HepG2 (cell line): ENCODE measurements around the gene UGGT1. TPM values are rescaled to one million over a fixed set of nuclear protein-coding genes. Genes with fewer than 3 reads are reported as not detected.
A peak's percentile ranks its signal among the peaks of the same experiment; 100 is the strongest.

Experiments
- GTF3A ChIP-seq: sonication (generic); formaldehyde crosslinking; conservative IDR thresholded peaks from 2 replicates; pipeline ENCODE4 v1.4.0; 2020; ENCODE audit warnings: mild to moderate bottlenecking, missing genetic modification reagents
- HES4 ChIP-seq: sonication (generic); formaldehyde crosslinking; IDR thresholded peaks from 2 replicates; pipeline ENCODE4 v1.9.0; 2021; ENCODE audit warnings: mild to moderate bottlenecking, missing genetic modification reagents, borderline replicate concordance
- KDM1A ChIP-seq: IDR thresholded peaks from 2 replicates; pipeline ENCODE4 v1.6.1; 2016; ENCODE audit warnings: missing compliant biosample characterization
- NFE2L2 ChIP-seq: fragments of 150-350 bp; IDR thresholded peaks from 2 replicates; pipeline ENCODE4 v1.6.1; 2014; ENCODE audit warnings: low read length
- NFYB ChIP-seq: sonication (generic); formaldehyde crosslinking; IDR thresholded peaks from 2 replicates; pipeline ENCODE4 v1.4.0; 2020; ENCODE audit warnings: missing genetic modification reagents
- RFX5 ChIP-seq: IDR thresholded peaks from 2 replicates; pipeline ENCODE4 v1.6.1; 2011; ENCODE audit warnings: low read depth, low read length, improper control_type of control experiment
- SATB2 ChIP-seq: sonication (generic); formaldehyde crosslinking; IDR thresholded peaks from 2 replicates; pipeline ENCODE4 v1.5.0; 2020; ENCODE audit warnings: missing genetic modification reagents
- SYNCRIP ChIP-seq: fragments of 200-400 bp; formaldehyde crosslinking; IDR thresholded peaks from 2 replicates; pipeline ENCODE4 v1.6.1; 2018; ENCODE audit warnings: mild to moderate bottlenecking, low read depth, low read length; ENCODE audit not compliant: insufficient read depth
- THAP11 ChIP-seq: IDR thresholded peaks from 2 replicates; pipeline ENCODE4 v1.6.1; 2016; ENCODE audit warnings: missing biosample characterization, missing genetic modification reagents
- ZNF335 ChIP-seq: sonication (generic); formaldehyde crosslinking; IDR thresholded peaks from 2 replicates; pipeline ENCODE4 v1.4.0; 2020; ENCODE audit warnings: missing genetic modification reagents
- ZSCAN22 ChIP-seq: sonication (generic); formaldehyde crosslinking; IDR thresholded peaks from 2 replicates; pipeline ENCODE4 v1.4.0; 2020; ENCODE audit warnings: mild to moderate bottlenecking, missing genetic modification reagents
- polyA plus RNA-seq, 8 experiments: library from polyadenylated mRNA; depleted of rRNA in 3 of 8; stranded (reverse) in 7 of 8; unstranded in 1 of 8; fragments of >200 nt; fragmentation: Illumina TruSeq in 4 of 8; extraction: Trizol in 4 of 8; gene quantifications; 2 replicates each; pipeline versions ENCODE4 v1.2.1 to v1.2.3, GENCODE V29; 2011 to 2016; ENCODE audit warnings: low read depth in 4 of 8, missing spikeins in 1 of 8, mixed read lengths in 1 of 8; ENCODE audit not compliant: insufficient read depth in 1 of 8
- total RNA-seq, 5 experiments: library from RNA; depleted of rRNA; stranded (reverse); fragments of >200 nt; fragmentation: Illumina TruSeq; extraction: Trizol; gene quantifications; 2 replicates each; pipeline ENCODE4 v1.2.3, GENCODE V29; 2016; ENCODE audit warnings: low read depth in 1 of 5
- TF ChIP-seq, protein P1 (sequence below): sonication (generic); formaldehyde crosslinking; IDR thresholded peaks from 2 replicates; pipeline ENCODE4 v1.5.0; 2020; ENCODE audit warnings: missing genetic modification reagents
- TF ChIP-seq, protein P2 (sequence below), 2 experiments: fragments of 450-650 bp in 1 of 2; sonication (generic) in 1 of 2; formaldehyde crosslinking in 1 of 2; IDR thresholded peaks; 2 replicates each; pipeline versions ENCODE4 v1.6.1 to v1.8.0; 2016 to 2022; ENCODE audit warnings: antibody characterized with exemption in 1 of 2, mild to moderate bottlenecking in 1 of 2, missing genetic modification reagents in 1 of 2
- TF ChIP-seq, protein P3 (sequence below): sonication (generic); formaldehyde crosslinking; IDR thresholded peaks from 2 replicates; pipeline ENCODE4 v1.4.0; 2020; ENCODE audit warnings: missing genetic modification reagents
- TF ChIP-seq, protein P4 (sequence below): IDR thresholded peaks from 2 replicates; pipeline ENCODE4 v1.6.1; 2012; ENCODE audit warnings: low read depth, low read length, improper control_type of control experiment

The UGGT1 gene
- total and polyA plus RNA-seq, 2 of the 13 experiments (the other 11 are each of a cell fraction or from before 2014, with no cell fraction given), result 35.8 to 83.2 TPM

DNA sequence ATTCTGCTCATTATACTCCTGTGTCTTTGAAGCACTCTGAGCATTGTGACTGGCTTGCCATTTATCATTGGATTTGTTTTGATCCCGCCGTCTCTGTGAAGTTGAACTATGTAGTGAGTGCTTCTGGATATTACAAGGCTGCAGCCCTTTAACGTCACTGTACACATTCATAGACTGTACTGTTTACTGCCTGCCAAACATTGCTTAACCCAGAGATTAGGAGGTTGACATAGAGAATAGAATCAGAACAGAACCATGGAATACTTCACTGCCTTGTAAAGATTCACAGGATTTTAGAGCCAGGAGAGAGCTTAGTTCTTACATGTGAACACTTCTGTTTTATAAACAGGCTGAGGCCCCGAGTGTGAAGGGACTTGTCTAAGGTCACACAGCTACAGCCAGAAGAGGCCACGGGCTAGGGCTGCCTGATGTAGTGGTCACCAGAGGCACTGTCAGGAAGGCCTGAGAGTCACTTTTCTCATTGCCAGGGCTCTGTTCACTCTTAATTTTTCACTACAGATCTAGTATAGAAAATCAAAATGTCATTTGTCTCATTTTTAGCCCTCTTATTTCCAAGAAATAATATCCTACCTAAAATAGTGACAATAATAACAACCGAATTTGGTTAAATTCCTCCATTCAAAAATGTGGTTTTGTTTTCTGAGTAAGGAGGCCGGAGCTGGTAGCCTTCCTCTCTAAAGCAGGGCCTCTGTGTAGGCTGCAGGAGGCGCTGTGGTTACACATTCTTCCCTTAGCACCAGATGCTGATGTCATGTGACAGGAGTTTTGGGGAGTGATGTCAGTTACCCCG lies 87.9 kb downstream of the UGGT1 start (continued):
- no peak for TF ChIP-seq GTF3A (CRISPR knock-in tag)
- 0 out of 2 replicates have a peak, but pooled peaks have one; percentile 31 for TF ChIP-seq NFE2L2
- peak; percentile 42; the same call in 1 of the 2 replicates for TF ChIP-seq KDM1A (CRISPR knock-in tag)
- TF ChIP-seq, protein P1, sequence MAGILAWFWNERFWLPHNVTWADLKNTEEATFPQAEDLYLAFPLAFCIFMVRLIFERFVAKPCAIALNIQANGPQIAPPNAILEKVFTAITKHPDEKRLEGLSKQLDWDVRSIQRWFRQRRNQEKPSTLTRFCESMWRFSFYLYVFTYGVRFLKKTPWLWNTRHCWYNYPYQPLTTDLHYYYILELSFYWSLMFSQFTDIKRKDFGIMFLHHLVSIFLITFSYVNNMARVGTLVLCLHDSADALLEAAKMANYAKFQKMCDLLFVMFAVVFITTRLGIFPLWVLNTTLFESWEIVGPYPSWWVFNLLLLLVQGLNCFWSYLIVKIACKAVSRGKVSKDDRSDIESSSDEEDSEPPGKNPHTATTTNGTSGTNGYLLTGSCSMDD, result no peak
- TF ChIP-seq, protein P2, sequence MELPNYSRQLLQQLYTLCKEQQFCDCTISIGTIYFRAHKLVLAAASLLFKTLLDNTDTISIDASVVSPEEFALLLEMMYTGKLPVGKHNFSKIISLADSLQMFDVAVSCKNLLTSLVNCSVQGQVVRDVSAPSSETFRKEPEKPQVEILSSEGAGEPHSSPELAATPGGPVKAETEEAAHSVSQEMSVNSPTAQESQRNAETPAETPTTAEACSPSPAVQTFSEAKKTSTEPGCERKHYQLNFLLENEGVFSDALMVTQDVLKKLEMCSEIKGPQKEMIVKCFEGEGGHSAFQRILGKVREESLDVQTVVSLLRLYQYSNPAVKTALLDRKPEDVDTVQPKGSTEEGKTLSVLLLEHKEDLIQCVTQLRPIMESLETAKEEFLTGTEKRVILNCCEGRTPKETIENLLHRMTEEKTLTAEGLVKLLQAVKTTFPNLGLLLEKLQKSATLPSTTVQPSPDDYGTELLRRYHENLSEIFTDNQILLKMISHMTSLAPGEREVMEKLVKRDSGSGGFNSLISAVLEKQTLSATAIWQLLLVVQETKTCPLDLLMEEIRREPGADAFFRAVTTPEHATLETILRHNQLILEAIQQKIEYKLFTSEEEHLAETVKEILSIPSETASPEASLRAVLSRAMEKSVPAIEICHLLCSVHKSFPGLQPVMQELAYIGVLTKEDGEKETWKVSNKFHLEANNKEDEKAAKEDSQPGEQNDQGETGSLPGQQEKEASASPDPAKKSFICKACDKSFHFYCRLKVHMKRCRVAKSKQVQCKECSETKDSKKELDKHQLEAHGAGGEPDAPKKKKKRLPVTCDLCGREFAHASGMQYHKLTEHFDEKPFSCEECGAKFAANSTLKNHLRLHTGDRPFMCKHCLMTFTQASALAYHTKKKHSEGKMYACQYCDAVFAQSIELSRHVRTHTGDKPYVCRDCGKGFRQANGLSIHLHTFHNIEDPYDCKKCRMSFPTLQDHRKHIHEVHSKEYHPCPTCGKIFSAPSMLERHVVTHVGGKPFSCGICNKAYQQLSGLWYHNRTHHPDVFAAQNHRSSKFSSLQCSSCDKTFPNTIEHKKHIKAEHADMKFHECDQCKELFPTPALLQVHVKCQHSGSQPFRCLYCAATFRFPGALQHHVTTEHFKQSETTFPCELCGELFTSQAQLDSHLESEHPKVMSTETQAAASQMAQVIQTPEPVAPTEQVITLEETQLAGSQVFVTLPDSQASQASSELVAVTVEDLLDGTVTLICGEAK (IDR thresholded peaks at IDR 0.05), result no peak
- TF ChIP-seq, protein P2 (CRISPR knock-in tag; IDR thresholded peaks at IDR 0.05), result no peak; the same call in 1 of the 2 replicates
- TF ChIP-seq SATB2, result 0 out of 2 replicates have a peak, but pooled peaks have one; percentile 64
- TF ChIP-seq, protein P3, sequence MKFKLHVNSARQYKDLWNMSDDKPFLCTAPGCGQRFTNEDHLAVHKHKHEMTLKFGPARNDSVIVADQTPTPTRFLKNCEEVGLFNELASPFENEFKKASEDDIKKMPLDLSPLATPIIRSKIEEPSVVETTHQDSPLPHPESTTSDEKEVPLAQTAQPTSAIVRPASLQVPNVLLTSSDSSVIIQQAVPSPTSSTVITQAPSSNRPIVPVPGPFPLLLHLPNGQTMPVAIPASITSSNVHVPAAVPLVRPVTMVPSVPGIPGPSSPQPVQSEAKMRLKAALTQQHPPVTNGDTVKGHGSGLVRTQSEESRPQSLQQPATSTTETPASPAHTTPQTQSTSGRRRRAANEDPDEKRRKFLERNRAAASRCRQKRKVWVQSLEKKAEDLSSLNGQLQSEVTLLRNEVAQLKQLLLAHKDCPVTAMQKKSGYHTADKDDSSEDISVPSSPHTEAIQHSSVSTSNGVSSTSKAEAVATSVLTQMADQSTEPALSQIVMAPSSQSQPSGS (CRISPR knock-in tag), result peak; percentile 86
- peak; percentile 42; the same call in 1 of the 2 replicates for TF ChIP-seq RFX5
- no peak for TF ChIP-seq ZSCAN22 (CRISPR knock-in tag)
- TF ChIP-seq SYNCRIP, result no peak
- TF ChIP-seq, protein P4, sequence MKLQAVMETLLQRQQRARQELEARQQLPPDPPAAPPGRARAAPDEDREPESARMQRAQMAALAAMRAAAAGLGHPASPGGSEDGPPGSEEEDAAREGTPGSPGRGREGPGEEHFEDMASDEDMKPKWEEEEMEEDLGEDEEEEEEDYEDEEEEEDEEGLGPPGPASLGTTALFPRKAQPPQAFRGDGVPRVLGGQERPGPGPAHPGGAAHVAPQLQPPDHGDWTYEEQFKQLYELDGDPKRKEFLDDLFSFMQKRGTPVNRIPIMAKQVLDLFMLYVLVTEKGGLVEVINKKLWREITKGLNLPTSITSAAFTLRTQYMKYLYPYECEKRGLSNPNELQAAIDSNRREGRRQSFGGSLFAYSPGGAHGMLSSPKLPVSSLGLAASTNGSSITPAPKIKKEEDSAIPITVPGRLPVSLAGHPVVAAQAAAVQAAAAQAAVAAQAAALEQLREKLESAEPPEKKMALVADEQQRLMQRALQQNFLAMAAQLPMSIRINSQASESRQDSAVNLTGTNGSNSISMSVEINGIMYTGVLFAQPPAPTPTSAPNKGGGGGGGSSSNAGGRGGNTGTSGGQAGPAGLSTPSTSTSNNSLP, result peak; percentile 90
- no peak for TF ChIP-seq NFYB (CRISPR knock-in tag)
- TF ChIP-seq ZNF335 (CRISPR knock-in tag), result peak; percentile 64; the same call in 1 of the 2 replicates
- TF ChIP-seq HES4 (CRISPR knock-in tag), result no peak
- TF ChIP-seq THAP11 (CRISPR knock-in tag), result peak; percentile 64
